Vagina (tissue), 2 donors: ENCODE results near the gene NOSIP. TPM values are rescaled to one million over a fixed set of nuclear protein-coding genes. Genes with fewer than 3 reads are reported as not detected.

ENCODE experiments used
- DNase-seq, 2 donors: peaks; one replicate each; pipeline ENCODE4 v3.0.0-alpha.2; 2017; ENCODE audit errors: extremely low spot score in 2 of 2
- H3K27ac ChIP-seq: fragments of 200-600 bp; sonication (generic); one replicate; pipeline ENCODE4 v1.5.1; 2019
- H3K27me3 ChIP-seq: fragments of 200-600 bp; sonication (generic); one replicate; pipeline ENCODE4 v1.5.1; 2019
- H3K36me3 ChIP-seq, 2 donors: fragments of 200-600 bp; sonication (generic); one replicate each; pipeline ENCODE4 v1.5.1; 2017 to 2019
- H3K4me1 ChIP-seq: fragments of 200-600 bp; sonication (generic); one replicate; pipeline ENCODE4 v1.5.1; 2019
- H3K4me3 ChIP-seq, 2 donors: fragments of 200-600 bp; sonication (generic); 1 replicate in 1 of 2; 2 replicates in 1 of 2; pipeline ENCODE4 v1.5.1; 2016 to 2019
- H3K9me3 ChIP-seq: fragments of 200-600 bp; sonication (generic); one replicate; pipeline ENCODE4 v1.5.1; 2019
- CTCF ChIP-seq, 3 experiments: fragments of 450-650 bp in 2 of 3; fragments of 200-600 bp in 1 of 3; sonication (generic) in 1 of 3; IDR thresholded peaks; one replicate each; pipeline ENCODE4 v1.5.1; 2017 to 2019; ENCODE audit warnings: antibody characterized with exemption in 3 of 3, mild to moderate bottlenecking in 2 of 3, moderate library complexity in 2 of 3
- POLR2A ChIP-seq, 2 donors: fragments of 450-650 bp; IDR thresholded peaks; one replicate each; pipeline ENCODE4 v1.6.1; 2017; ENCODE audit warnings: antibody characterized with exemption in 2 of 2, mild to moderate bottlenecking in 2 of 2, moderate library complexity in 2 of 2
- POLR2AphosphoS5 ChIP-seq, 2 donors: sonication (generic); formaldehyde crosslinking; IDR thresholded peaks; one replicate each; pipeline ENCODE4 v1.9.0; 2017; ENCODE audit warnings: antibody characterized with exemption in 2 of 2, mild to moderate bottlenecking in 2 of 2, low read depth in 1 of 2; ENCODE audit not compliant: insufficient read depth in 1 of 2
- intact Hi-C: fragments of 100-400 bp; cut with DNase I; formaldehyde crosslinking; loops from one replicate; pipeline ENCODE4 v1.15.1; 2023
- total RNA-seq: library from RNA; depleted of rRNA; stranded (reverse); fragments of >200 nt; gene quantifications from one replicate; pipeline ENCODE4 v1.2.3, GENCODE V29; 2016

Gene NOSIP
- total RNA-seq, 1 donor from 2014 or later: 72.2 TPM

- no peaks in the 10 kb centered on the region for H3K27me3 ChIP-seq
- no peaks in the 10 kb centered on the region for H3K9me3 ChIP-seq
- no peak overlapping the region for H3K27ac ChIP-seq
- H3K4me1 ChIP-seq: peaks cover 19% of the 10 kb centered on the region
- peaks cover 0 to 16% of the 10 kb centered on the region in 2 donors for H3K36me3 ChIP-seq
- H3K4me3 ChIP-seq: no peak overlapping the region
- TF ChIP-seq POLR2AphosphoS5 (IDR thresholded peaks at IDR 0.05; ENCODE audit: insufficient read depth in 1 of 2, low read depth in 1 of 2) (no peak), CTCF (IDR thresholded peaks at IDR 0.05) (no peak), POLR2A (IDR thresholded peaks at IDR 0.05) (no peak)
- DNase-seq: no peak
- intact Hi-C loops: no loop called here
These were observed 7.3 kb downstream of the NOSIP start for GRCh38 chr19:49573009-49573408.

GRCh38 chr19:49570997-49571676 is 9.2 kb downstream of the NOSIP start:
- Histone ChIP-seq H3K27me3 (no peaks in the 10 kb centered on the region), H3K36me3 (peaks cover 0 to 13% of the 10 kb centered on the region in 2 donors), H3K4me3 (no peak overlapping the region), H3K27ac (peak overlapping the region; percentile 69), H3K9me3 (no peaks in the 10 kb centered on the region), H3K4me1 (peaks cover 28% of the 10 kb centered on the region)
- DNase-seq: no peak
- intact Hi-C loops: no loop called here
- TF ChIP-seq POLR2A (IDR thresholded peaks at IDR 0.05) (no peak), CTCF (IDR thresholded peaks at IDR 0.05) (no peak), POLR2AphosphoS5 (IDR thresholded peaks at IDR 0.05; ENCODE audit: insufficient read depth in 1 of 2, low read depth in 1 of 2) (no peak)

- Histone ChIP-seq H3K9me3 (no peaks in the 10 kb centered on the region), H3K27me3 (no peaks in the 10 kb centered on the region), H3K4me1 (peaks cover 33% of the 10 kb centered on the region), H3K36me3 (peaks cover 0 to 4% of the 10 kb centered on the region in 2 donors), H3K27ac (peak overlapping the region; percentile 69), H3K4me3 (no peak overlapping the region)
- peak; percentile 12 to 87 for TF ChIP-seq POLR2AphosphoS5 (IDR thresholded peaks at IDR 0.05; ENCODE audit: insufficient read depth in 1 of 2, low read depth in 1 of 2)
- no peak for TF ChIP-seq POLR2A (IDR thresholded peaks at IDR 0.05)
- peak; percentile 86 to 96 (median 90) for TF ChIP-seq CTCF (IDR thresholded peaks at IDR 0.05)
- intact Hi-C loops: no loop called here
- DNase-seq: no peak
These were observed 10.1 kb downstream of the NOSIP start for GRCh38 chr19:49570138-49570856.

GRCh38 chr19:49567861-49568441 is 12.4 kb downstream of the NOSIP start:
- TF ChIP-seq POLR2AphosphoS5 (IDR thresholded peaks at IDR 0.05; ENCODE audit: insufficient read depth in 1 of 2, low read depth in 1 of 2): no peak
- TF ChIP-seq CTCF (IDR thresholded peaks at IDR 0.05): no peak
- TF ChIP-seq POLR2A (IDR thresholded peaks at IDR 0.05): no peak
- H3K9me3 ChIP-seq: no peaks in the 10 kb centered on the region
- no peaks in the 10 kb centered on the region for H3K36me3 ChIP-seq
- peak overlapping the region; percentile 15 for H3K27ac ChIP-seq
- no peak overlapping the region for H3K4me3 ChIP-seq
- DNase-seq: no peak
- no peaks in the 10 kb centered on the region for H3K27me3 ChIP-seq
- H3K4me1 ChIP-seq: peaks cover 42% of the 10 kb centered on the region
- intact Hi-C loops: no loop called here
